Natural killer cell treated with Interleukin-12 subunit alpha and Interleukin-12 subunit beta and Interleukin-15 and Interleukin-18, amount 100 ng/mL, for 72 hours (primary cell): ENCODE measurements around the gene RWDD4. TPM values are rescaled to one million over a fixed set of nuclear protein-coding genes. Genes with fewer than 3 reads are reported as not detected.

ENCODE experiments used
- ATAC-seq, 2 donors: fragments of 150-1000 bp; cut with Tn5 transposase in 1 of 2; sonication (Bioruptor Pico), chemical (Tn5 transposase) in 1 of 2; 2 replicates each; pipeline ENCODE4 v1.10.0; 2021
- DNase-seq: peaks from one replicate; pipeline ENCODE4 v3.0.0; 2022; ENCODE audit warnings: low spot score
- H3K27ac Mint-ChIP-seq, 2 donors: 1 replicate in 1 of 2; 2 replicates in 1 of 2; pipeline ENCODE4 v1.8.0; 2022; ENCODE audit warnings: mixed read lengths in 2 of 2, mild to moderate bottlenecking in 1 of 2, moderate library complexity in 1 of 2
- H3K27me3 Mint-ChIP-seq, 2 donors: 1 replicate in 1 of 2; 2 replicates in 1 of 2; pipeline ENCODE4 v1.8.0; 2022; ENCODE audit warnings: mixed read lengths in 2 of 2
- H3K36me3 Mint-ChIP-seq: one replicate; pipeline ENCODE4 v1.8.0; 2022; ENCODE audit warnings: mixed read lengths
- H3K4me1 Mint-ChIP-seq, 2 donors: 1 replicate in 1 of 2; 2 replicates in 1 of 2; pipeline ENCODE4 v1.8.0; 2022; ENCODE audit warnings: low read depth in 2 of 2, mixed read lengths in 2 of 2, mild to moderate bottlenecking in 1 of 2
- H3K4me3 Mint-ChIP-seq: one replicate; pipeline ENCODE4 v1.8.0; 2022; ENCODE audit warnings: mixed read lengths
- H3K9me3 Mint-ChIP-seq: 2 replicates; pipeline ENCODE4 v1.8.0; 2022; ENCODE audit warnings: mixed read lengths
- total RNA-seq, 2 donors: library from RNA; stranded (reverse); gene quantifications; one replicate each; pipeline ENCODE4 v1.2.3, GENCODE V29; 2022

RWDD4 gene
- total RNA-seq, 2 donors from 2014 or later: 16.8 to 32.4 TPM

DNA sequence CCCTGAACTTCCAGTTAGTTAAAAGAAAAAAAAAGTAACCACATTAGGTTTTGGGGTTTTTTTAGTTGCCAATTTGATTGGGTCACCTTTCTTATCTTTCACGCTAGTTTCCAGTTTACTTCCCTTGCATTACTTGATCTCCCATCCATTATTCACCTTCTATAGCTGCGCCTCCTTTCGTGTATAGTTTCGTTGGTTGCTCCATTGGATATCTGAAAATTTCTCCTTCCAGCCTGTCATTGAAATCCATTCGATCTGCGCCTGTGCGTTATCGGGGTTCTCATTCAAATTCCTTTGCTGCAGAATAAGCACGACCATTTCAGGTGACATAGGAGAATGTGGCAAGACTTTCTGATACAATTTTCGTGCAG is 872 bp upstream of the RWDD4 start:
- Mint-ChIP-seq H3K9me3 (no peaks in the 10 kb centered on the region), H3K27me3 (no peaks in the 10 kb centered on the region), H3K4me3 (peak overlapping the region; percentile 90), H3K4me1 (peaks cover 26 to 34% of the 10 kb centered on the region in 2 donors), H3K36me3 (peaks cover 11% of the 10 kb centered on the region), H3K27ac (peak overlapping the region; percentile 71 to 85)
- DNase-seq (no peak), ATAC-seq (no peak)

DNA sequence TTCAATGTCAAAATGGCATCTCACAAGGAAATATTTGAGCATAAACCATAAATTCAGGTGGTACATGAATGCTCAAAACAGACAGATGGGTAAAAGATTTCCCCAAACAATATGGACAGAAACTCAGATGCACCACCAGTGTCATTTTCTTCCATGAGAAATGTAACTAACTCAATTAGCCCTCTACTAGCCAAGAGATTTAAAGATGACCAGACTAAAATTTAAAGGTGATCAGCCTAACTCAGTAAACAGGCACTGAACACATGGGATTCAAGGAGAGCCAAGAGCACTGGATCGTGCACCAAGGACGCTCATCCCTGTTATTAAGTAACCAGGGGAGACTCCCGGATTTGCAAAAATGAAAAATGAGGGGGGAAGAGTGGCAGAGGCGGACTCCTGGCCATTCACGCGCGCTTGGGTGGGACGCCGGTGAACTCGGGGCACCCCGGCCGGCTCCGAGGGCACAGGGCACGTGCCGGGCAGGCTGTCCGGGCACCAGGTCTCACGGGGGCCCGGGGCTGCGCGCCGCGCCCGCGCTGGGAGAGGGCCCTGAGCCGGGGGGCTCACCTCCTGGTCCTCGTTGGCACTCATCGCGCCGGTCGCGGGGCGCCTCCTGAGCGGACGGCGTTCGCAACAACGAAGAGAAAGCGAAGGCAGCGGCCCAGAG is 490 bp downstream of the RWDD4 start:
- DNase-seq (no peak), ATAC-seq (no peak)
- Mint-ChIP-seq H3K4me3 (peak overlapping the region; percentile 97), H3K36me3 (peaks cover 18% of the 10 kb centered on the region), H3K4me1 (peaks cover 23 to 29% of the 10 kb centered on the region in 2 donors), H3K27ac (peak overlapping the region; percentile 71 to 85), H3K9me3 (no peaks in the 10 kb centered on the region), H3K27me3 (no peaks in the 10 kb centered on the region)

- peaks cover 23 to 29% of the 10 kb centered on the region in 2 donors for H3K4me1 Mint-ChIP-seq
- no peak for ATAC-seq
- peak overlapping the region; percentile 97 for H3K4me3 Mint-ChIP-seq
- no peak for DNase-seq
- peaks cover 18% of the 10 kb centered on the region for H3K36me3 Mint-ChIP-seq
- H3K27me3 Mint-ChIP-seq: no peaks in the 10 kb centered on the region
- no peaks in the 10 kb centered on the region for H3K9me3 Mint-ChIP-seq
- peak overlapping the region; percentile 71 to 85 for H3K27ac Mint-ChIP-seq
Measured at GRCh38 chr4:183657564-183657963, 1.4 kb downstream of the RWDD4 start.

- H3K9me3 Mint-ChIP-seq: no peaks in the 10 kb centered on the region
- ATAC-seq (no peak), DNase-seq (no peak)
- H3K27me3 Mint-ChIP-seq: no peaks in the 10 kb centered on the region
- H3K4me3 Mint-ChIP-seq: no peak overlapping the region
- H3K4me1 Mint-ChIP-seq: no peaks in the 10 kb centered on the region
- H3K36me3 Mint-ChIP-seq: no peaks in the 10 kb centered on the region
- H3K27ac Mint-ChIP-seq: no peak overlapping the region
Measured at GRCh38 chr4:183645326-183645725, 13.7 kb downstream of the RWDD4 start.

GRCh38 chr4:183639291-183639690 is 19.7 kb downstream of the RWDD4 start:
- no peak overlapping the region for H3K4me3 Mint-ChIP-seq
- DNase-seq (no peak), ATAC-seq (no peak)
- H3K4me1 Mint-ChIP-seq: peaks cover 2 to 11% of the 10 kb centered on the region in 2 donors
- no peaks in the 10 kb centered on the region for H3K36me3 Mint-ChIP-seq
- H3K9me3 Mint-ChIP-seq: no peaks in the 10 kb centered on the region
- no peak overlapping the region for H3K27ac Mint-ChIP-seq
- no peaks in the 10 kb centered on the region for H3K27me3 Mint-ChIP-seq

DNA sequence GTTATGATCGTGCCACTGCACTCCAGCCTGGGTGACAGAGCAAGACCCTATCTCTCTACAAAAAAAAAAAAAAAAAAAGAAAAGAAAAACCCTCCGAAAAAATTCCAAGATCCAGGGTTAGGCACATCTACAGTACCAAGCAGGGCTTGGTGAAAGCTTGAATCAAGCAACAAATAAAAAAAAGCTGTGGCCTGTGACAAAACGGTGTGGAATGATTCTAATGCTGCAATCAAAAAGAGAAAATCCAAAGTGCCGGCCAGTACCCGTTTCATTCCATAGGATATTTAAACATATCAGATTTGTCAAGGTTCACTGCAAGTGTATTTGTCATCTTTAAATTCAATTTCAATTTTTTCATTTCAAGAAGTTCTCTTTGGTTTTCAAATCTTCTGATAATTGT is 20.5 kb downstream of the RWDD4 start:
- H3K27me3 Mint-ChIP-seq: no peaks in the 10 kb centered on the region
- H3K27ac Mint-ChIP-seq: peak overlapping the region in 1 of 2 donors; percentile 36
- no peaks in the 10 kb centered on the region for H3K36me3 Mint-ChIP-seq
- DNase-seq (no peak), ATAC-seq (no peak)
- H3K4me3 Mint-ChIP-seq: no peak overlapping the region
- H3K4me1 Mint-ChIP-seq: peaks cover 2 to 11% of the 10 kb centered on the region in 2 donors
- H3K9me3 Mint-ChIP-seq: no peaks in the 10 kb centered on the region

DNA sequence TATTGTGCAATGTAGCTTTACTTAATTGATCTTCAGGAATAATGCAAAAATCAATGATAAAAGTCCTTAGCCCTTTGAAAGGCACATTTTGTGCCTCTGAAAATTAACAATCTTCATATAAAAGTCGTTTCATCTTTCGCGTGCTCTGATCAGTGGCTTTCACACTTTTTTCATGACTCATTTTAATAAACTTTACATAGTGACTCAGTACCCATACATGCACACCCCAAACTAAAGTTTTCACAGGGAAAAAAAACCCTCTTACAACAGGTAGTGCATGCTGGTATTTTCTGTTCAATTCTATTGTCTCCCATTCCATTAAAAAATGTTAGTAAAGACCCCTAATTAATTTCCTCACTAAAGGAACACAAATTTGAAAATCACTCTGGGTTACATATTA is 21.5 kb downstream of the RWDD4 start:
- Mint-ChIP-seq H3K36me3 (no peaks in the 10 kb centered on the region), H3K4me1 (peaks cover 2 to 11% of the 10 kb centered on the region in 2 donors), H3K4me3 (peak overlapping the region; percentile 31), H3K27me3 (no peaks in the 10 kb centered on the region), H3K27ac (no peak overlapping the region), H3K9me3 (no peaks in the 10 kb centered on the region)
- DNase-seq: no peak
- peak in 1 of 2 donors; percentile 75 for ATAC-seq

DNA sequence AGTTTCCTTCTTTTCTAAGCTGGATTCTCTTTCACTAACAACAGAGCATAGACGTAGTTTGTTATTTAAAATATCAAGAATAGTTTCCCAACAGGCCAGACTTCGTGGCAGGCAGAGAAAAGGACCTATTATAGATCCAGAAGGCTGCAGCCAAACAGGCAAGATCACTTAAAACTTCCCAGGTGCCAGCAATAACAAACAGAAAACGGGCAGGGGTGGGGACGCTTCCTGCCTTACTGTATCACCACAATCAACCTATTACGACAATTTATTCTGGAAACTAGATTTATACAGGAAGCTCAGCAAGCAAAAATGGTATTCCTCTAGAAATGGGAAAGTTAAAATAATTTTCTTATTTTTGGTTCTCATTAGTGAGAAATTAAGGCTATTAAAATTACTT is 22.1 kb downstream of the RWDD4 start:
- Mint-ChIP-seq H3K36me3 (no peaks in the 10 kb centered on the region), H3K27ac (no peak overlapping the region)

GRCh38 chr4:183636503-183636902 is 22.5 kb downstream of the RWDD4 start:
- Mint-ChIP-seq H3K36me3 (no peaks in the 10 kb centered on the region), H3K9me3 (no peaks in the 10 kb centered on the region), H3K4me1 (peaks cover 2 to 11% of the 10 kb centered on the region in 2 donors), H3K4me3 (no peak overlapping the region), H3K27me3 (no peaks in the 10 kb centered on the region), H3K27ac (no peak overlapping the region)
- DNase-seq: no peak
- ATAC-seq: no peak

More for the DNA sequence above, 22.1 kb downstream of the RWDD4 start:
- DNase-seq (no peak), ATAC-seq (no peak)
- Mint-ChIP-seq H3K9me3 (no peaks in the 10 kb centered on the region), H3K4me1 (peaks cover 2 to 11% of the 10 kb centered on the region in 2 donors), H3K4me3 (no peak overlapping the region), H3K27me3 (no peaks in the 10 kb centered on the region)

DNA sequence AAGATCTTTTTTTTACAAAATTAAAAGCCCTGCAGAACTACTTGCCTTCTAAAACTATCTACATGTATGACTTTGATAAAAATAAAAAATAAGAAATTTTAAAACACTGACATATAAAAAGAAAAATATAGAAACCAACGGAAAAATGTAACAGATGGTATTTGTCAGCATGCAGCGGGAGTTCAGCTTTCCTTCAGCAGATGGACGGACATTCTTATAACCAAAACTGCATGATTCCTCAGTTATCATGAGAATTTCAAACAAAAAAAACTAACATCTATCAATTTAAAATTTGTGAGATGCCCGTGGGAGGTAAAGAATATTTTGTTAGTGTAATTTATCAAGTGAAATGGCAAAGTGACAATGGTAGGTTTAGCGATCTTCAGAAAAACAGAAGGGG is 23.2 kb downstream of the RWDD4 start:
- no peaks in the 10 kb centered on the region for H3K36me3 Mint-ChIP-seq
- DNase-seq (no peak), ATAC-seq (no peak)
- no peaks in the 10 kb centered on the region for H3K27me3 Mint-ChIP-seq
- H3K4me3 Mint-ChIP-seq: no peak overlapping the region
- H3K9me3 Mint-ChIP-seq: no peaks in the 10 kb centered on the region
- H3K27ac Mint-ChIP-seq: no peak overlapping the region
- peaks cover 2 to 11% of the 10 kb centered on the region in 2 donors for H3K4me1 Mint-ChIP-seq

DNA sequence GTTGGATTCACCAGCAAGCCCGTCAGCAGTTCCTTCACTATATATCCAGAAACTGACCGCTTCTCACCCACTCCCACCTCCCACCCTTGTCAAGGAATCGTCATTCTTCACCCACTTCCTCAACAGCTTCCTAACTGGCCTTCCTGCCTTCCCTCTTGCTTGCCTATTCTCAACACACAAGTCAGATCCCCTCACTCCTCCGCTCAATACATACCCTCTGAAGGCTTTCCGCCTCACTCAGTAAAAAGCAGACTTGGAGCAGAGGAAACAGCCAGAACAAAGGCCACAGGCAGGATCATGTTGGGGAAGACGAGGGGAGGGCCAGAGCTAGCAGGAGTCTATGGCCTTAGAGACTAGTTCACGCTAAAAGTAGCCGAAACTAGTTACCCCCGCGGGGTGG is 23.7 kb downstream of the RWDD4 start:
- Mint-ChIP-seq H3K36me3 (no peaks in the 10 kb centered on the region), H3K9me3 (no peaks in the 10 kb centered on the region), H3K27ac (no peak overlapping the region), H3K4me1 (peaks cover 2 to 11% of the 10 kb centered on the region in 2 donors), H3K4me3 (no peak overlapping the region), H3K27me3 (no peaks in the 10 kb centered on the region)
- no peak for ATAC-seq
- no peak for DNase-seq

DNA sequence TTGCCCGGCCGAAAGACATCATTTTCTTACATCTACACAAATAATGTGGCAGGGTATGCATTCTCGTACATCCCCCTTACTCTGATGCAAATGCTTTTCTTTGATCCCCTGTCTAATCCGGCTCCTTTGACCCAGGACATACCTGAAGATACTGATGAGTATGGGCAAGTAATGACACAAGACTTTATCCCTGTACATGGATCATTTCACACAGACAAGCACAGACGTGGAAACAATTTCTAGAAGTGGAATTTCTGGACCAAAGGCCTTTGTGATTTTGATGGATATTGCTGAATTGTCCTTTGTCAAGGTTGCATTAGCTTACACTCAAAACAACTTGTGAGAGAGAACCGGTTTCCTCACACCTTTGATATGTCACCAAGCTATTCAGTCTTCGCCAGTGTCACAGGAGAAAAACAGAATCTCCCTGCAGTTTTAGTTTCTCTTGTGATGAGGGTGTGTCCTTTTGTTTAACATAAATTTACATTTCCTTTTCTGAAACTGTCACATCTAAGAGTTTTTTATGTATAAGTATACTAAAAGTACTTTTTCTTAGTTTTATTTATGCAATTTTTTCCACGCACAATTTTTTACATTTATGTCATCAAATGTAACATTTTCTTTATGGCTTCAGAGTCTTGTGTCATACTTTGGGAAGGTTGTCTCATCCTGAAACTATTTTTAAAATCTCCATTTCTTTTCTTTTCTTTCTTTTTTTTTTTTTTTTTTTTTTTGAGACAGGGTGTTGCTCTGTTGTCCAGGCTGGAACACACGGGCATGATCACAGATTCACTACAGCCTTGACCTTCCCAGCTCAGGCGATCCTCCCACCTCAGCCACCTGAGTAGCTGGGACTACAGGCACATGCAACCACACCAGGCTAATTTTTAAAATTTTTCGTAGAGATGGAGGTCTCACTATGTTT is 25.2 kb downstream of the RWDD4 start:
- H3K4me3 Mint-ChIP-seq: no peak overlapping the region
- no peaks in the 10 kb centered on the region for H3K36me3 Mint-ChIP-seq
- no peaks in the 10 kb centered on the region for H3K27me3 Mint-ChIP-seq
- H3K4me1 Mint-ChIP-seq: peaks cover 2 to 11% of the 10 kb centered on the region in 2 donors
- no peak for DNase-seq
- no peaks in the 10 kb centered on the region for H3K9me3 Mint-ChIP-seq
- no peak for ATAC-seq
- no peak overlapping the region for H3K27ac Mint-ChIP-seq

DNA sequence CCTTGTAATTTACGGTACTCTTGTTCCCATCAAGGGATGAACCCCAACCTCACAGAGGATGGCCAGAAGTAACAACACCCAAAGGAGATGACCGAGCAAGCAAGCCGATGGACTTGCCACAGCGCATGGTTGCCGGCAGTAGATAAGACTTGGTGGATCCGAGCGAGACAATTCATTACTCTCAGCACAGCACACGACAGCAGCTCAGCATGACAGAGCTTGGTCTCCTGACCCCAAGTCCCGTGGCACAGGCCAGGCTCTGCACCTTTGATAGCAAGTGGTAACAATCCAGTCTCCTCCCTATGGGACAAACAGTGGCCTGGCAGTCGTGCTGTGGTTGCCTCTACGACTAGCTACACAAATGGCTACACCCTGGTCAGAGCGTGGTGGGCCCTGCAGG is 26.3 kb downstream of the RWDD4 start:
- H3K36me3 Mint-ChIP-seq: no peaks in the 10 kb centered on the region
- H3K9me3 Mint-ChIP-seq: no peaks in the 10 kb centered on the region
- no peak overlapping the region for H3K27ac Mint-ChIP-seq
- no peak overlapping the region for H3K4me3 Mint-ChIP-seq
- no peak for DNase-seq
- ATAC-seq: no peak
- peaks cover 2 to 11% of the 10 kb centered on the region in 2 donors for H3K4me1 Mint-ChIP-seq
- no peaks in the 10 kb centered on the region for H3K27me3 Mint-ChIP-seq

DNA sequence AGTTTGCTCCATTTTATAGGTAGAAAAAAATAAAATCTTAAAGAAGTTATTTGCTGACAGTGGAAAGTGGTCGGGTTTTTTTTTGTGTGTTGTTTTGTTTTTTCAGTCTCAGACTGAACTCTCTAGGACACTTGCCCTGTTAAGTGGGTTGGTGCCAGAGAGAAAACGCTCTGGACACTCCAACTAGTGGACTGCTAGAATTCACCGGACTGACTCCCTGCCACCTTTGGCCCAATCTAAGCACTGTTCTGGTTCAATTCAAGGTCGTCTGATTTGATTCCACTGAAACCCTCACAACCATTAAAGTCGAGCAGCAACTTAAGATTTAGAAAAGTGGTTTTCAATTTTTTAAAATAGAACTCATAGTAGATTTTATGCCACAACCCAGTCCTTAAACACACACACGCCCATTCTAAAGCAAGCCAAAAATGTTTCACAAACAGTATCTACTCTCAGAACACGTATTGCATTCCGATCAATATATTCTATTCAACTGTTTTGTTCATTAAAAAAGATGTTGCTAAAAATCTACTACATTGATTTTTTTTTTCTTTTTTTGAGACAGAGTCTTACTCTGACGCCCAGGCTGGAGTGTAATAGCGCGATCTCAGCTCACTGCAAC is 27.3 kb downstream of the RWDD4 start:
- Mint-ChIP-seq H3K36me3 (no peaks in the 10 kb centered on the region), H3K4me3 (no peak overlapping the region), H3K4me1 (peaks cover 0 to 2% of the 10 kb centered on the region in 2 donors), H3K9me3 (no peaks in the 10 kb centered on the region), H3K27me3 (no peaks in the 10 kb centered on the region), H3K27ac (no peak overlapping the region)
- ATAC-seq (no peak), DNase-seq (no peak)
